ENCODE data around the gene CACNB4.

Gene CACNB4

DNA sequence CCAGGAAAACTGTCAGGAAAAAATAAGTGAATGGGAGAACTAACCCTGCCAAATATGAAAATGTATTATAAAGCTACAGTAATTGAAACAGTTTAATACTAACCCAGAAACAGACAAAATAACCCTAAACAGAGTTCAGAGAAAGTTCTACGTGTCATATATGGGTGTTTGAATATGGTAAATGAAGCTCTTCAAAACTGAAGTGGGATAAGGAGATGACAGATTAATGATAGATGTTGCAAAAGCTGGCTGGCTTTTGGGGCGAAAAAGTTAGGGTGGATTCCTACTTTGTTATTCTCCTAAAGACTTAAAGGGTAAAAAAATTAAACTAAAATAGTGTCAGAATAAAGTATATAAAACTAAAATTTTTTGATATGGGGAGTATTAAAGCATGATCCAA is 168.8 kb downstream of the CACNB4 start:
- Histone ChIP-seq H3K23ac (ENCODE audit: low read length) (no peak overlapping the region), H4K8ac (ENCODE audit: low read depth, low read length) (no peak overlapping the region)
- WGBS (ENCODE audit: extremely low coverage, insufficient coverage, insufficient read length), result no CpG with 5 or more reads among the region's 2 CpGs

DNA sequence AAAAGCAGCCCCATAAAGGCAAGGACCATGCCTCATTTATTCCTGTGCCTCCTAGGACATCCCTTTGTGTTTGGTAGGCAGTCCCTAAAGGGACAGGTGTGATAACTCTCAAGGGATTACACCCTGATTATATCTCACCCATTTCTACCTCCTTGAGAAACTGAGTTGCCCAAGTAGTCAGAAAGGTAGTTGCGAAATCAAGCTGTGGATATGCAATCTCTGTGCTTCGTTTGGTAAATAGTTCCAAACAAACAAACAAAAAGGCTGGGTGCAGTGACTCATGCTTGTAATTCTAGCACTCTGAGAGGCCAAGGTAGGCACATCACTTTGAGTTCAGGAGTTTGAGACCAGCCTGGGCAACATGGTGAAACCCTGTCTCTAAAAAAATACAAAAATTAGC is 170.5 kb downstream of the CACNB4 start:
- Histone ChIP-seq H4K91ac (ENCODE audit: low read depth, low read length) (no peak overlapping the region), H2BK120ac (ENCODE audit: insufficient read depth, low read length, poor library complexity) (peak overlapping the region; percentile 85), H3K23ac (ENCODE audit: low read length) (no peak overlapping the region), H3K9me3 (ENCODE audit: insufficient read depth, low read depth, low read length) (no peaks in the 10 kb centered on the region), H3K4ac (ENCODE audit: low read depth, low read length) (no peak overlapping the region), H3K27me3 (ENCODE audit: insufficient read depth, low read length) (no peaks in the 10 kb centered on the region), H2BK12ac (ENCODE audit: low read length) (no peak overlapping the region), H3K79me1 (ENCODE audit: low read length) (peaks cover 2% of the 10 kb centered on the region), H2BK5ac (ENCODE audit: low read depth, low read length, poor library complexity) (peak overlapping the region; percentile 76), H3K4me3 (ENCODE audit: low read depth, low read length) (no peak overlapping the region), H2AFZ (ENCODE audit: insufficient read depth, low read length, poor library complexity) (no peak overlapping the region), H3K27ac (ENCODE audit: low read depth, low read length) (peak overlapping the region; percentile 51), H4K12ac (ENCODE audit: low read depth, low read length) (no peak overlapping the region), H3K79me2 (ENCODE audit: control insufficient read depth, insufficient read depth, low read length, poor library complexity) (no peaks in the 10 kb centered on the region), H2AK5ac (ENCODE audit: low read length) (no peak overlapping the region), H3K4me1 (ENCODE audit: control insufficient read depth in 1 of 2, insufficient read depth in 2 of 2, low read length in 2 of 2) (peaks cover 0 to 5% of the 10 kb centered on the region in 2 experiments), H4K8ac (ENCODE audit: low read depth, low read length) (no peak overlapping the region), H3K9ac (ENCODE audit: low read length) (no peak overlapping the region), H3K4me2 (ENCODE audit: low read length) (no peak overlapping the region), H3K18ac (ENCODE audit: low read length) (no peak overlapping the region), H3K36me3 (ENCODE audit: control insufficient read depth in 1 of 2, insufficient read depth in 2 of 2, low read length in 2 of 2) (no peaks in the 10 kb centered on the region), H3K14ac (ENCODE audit: low read length) (no peak overlapping the region)
- no CpG with 5 or more reads among the region's 2 CpGs for WGBS (ENCODE audit: extremely low coverage, insufficient coverage, insufficient read length)
- DNase-seq, result peak; percentile 88 to 99

More for the DNA sequence above, 168.8 kb downstream of the CACNB4 start:
- no peak overlapping the region for H4K12ac ChIP-seq (ENCODE audit: low read depth, low read length)
- no peak overlapping the region for H3K27ac ChIP-seq (ENCODE audit: low read depth, low read length)
- H3K4me3 ChIP-seq (ENCODE audit: low read depth, low read length), result no peak overlapping the region
- no peak overlapping the region for H2BK120ac ChIP-seq (ENCODE audit: insufficient read depth, low read length, poor library complexity)
- H3K4ac ChIP-seq (ENCODE audit: low read depth, low read length), result no peak overlapping the region
- no peak overlapping the region for H3K4me2 ChIP-seq (ENCODE audit: low read length)
- H3K79me2 ChIP-seq (ENCODE audit: control insufficient read depth, insufficient read depth, low read length, poor library complexity), result no peaks in the 10 kb centered on the region
- DNase-seq, result no peak
- H3K27me3 ChIP-seq (ENCODE audit: insufficient read depth, low read length), result no peaks in the 10 kb centered on the region
- H3K36me3 ChIP-seq (ENCODE audit: control insufficient read depth in 1 of 2, insufficient read depth in 2 of 2, low read length in 2 of 2), result no peaks in the 10 kb centered on the region
- H3K18ac ChIP-seq (ENCODE audit: low read length), result no peak overlapping the region
- no peak overlapping the region for H4K91ac ChIP-seq (ENCODE audit: low read depth, low read length)
- H3K4me1 ChIP-seq (ENCODE audit: control insufficient read depth in 1 of 2, insufficient read depth in 2 of 2, low read length in 2 of 2), result peaks cover 0 to 5% of the 10 kb centered on the region in 2 experiments
- H2BK5ac ChIP-seq (ENCODE audit: low read depth, low read length, poor library complexity), result no peak overlapping the region
- no peaks in the 10 kb centered on the region for H3K9me3 ChIP-seq (ENCODE audit: insufficient read depth, low read depth, low read length)
- no peak overlapping the region for H2AFZ ChIP-seq (ENCODE audit: insufficient read depth, low read length, poor library complexity)
- no peak overlapping the region for H2AK5ac ChIP-seq (ENCODE audit: low read length)
- H2BK12ac ChIP-seq (ENCODE audit: low read length), result no peak overlapping the region
- H3K9ac ChIP-seq (ENCODE audit: low read length), result no peak overlapping the region
- no peak overlapping the region for H3K14ac ChIP-seq (ENCODE audit: low read length)
- peaks cover 2% of the 10 kb centered on the region for H3K79me1 ChIP-seq (ENCODE audit: low read length)

DNA sequence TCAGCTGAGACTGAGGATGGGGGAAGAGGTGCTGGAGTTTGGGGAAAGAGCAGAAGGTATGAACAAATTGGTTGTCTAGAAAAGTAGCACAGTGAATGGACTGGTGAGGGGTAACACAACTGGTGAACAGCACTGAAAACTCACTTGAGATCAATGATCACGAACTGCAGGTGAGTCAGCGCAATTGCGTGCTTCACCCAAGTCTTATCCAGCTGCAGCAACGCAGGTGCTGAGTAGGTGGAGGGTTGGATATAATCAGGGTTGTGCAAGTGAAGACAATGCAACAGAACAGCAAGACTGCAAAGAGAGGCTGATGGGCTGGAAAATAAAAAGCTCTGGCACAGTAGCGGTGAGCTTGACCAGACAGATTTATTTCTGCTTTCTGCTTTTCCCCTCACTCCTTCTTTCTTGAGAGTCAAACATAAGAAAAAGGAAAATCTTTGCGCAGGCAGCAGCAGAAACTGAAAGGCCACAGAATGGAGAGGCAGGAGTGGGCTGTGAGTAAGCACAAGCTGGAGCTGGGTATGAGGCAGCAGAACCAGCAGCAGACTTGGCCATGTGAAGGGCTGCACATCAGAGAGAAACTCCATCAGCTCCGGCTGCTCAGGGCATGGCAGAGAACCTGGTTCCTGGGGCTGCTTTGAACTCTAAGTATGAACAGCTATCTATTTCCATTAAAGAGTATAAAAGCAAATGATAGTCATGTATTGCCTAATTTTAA is 171.2 kb downstream of the CACNB4 start:
- H3K23ac ChIP-seq (ENCODE audit: low read length), result no peak overlapping the region
- H3K18ac ChIP-seq (ENCODE audit: low read length), result peak overlapping the region; percentile 79
- H2BK120ac ChIP-seq (ENCODE audit: insufficient read depth, low read length, poor library complexity), result peak overlapping the region; percentile 89
- peak overlapping the region; percentile 38 for H2AFZ ChIP-seq (ENCODE audit: insufficient read depth, low read length, poor library complexity)
- peak overlapping the region; percentile 92 for H4K91ac ChIP-seq (ENCODE audit: low read depth, low read length)
- no peaks in the 10 kb centered on the region for H3K27me3 ChIP-seq (ENCODE audit: insufficient read depth, low read length)
- peak overlapping the region; percentile 60 for H4K12ac ChIP-seq (ENCODE audit: low read depth, low read length)
- peak overlapping the region; percentile 87 for H4K8ac ChIP-seq (ENCODE audit: low read depth, low read length)
- peak overlapping the region; percentile 47 for H2BK5ac ChIP-seq (ENCODE audit: low read depth, low read length, poor library complexity)
- H3K4me2 ChIP-seq (ENCODE audit: low read length), result no peak overlapping the region
- peaks cover 0 to 5% of the 10 kb centered on the region in 2 experiments for H3K4me1 ChIP-seq (ENCODE audit: control insufficient read depth in 1 of 2, insufficient read depth in 2 of 2, low read length in 2 of 2)
- no peaks in the 10 kb centered on the region for H3K79me2 ChIP-seq (ENCODE audit: control insufficient read depth, insufficient read depth, low read length, poor library complexity)
- H2AK5ac ChIP-seq (ENCODE audit: low read length), result peak overlapping the region; percentile 87
- H3K36me3 ChIP-seq (ENCODE audit: control insufficient read depth in 1 of 2, insufficient read depth in 2 of 2, low read length in 2 of 2), result no peaks in the 10 kb centered on the region
- H2BK12ac ChIP-seq (ENCODE audit: low read length), result peak overlapping the region; percentile 59
- H3K9ac ChIP-seq (ENCODE audit: low read length), result no peak overlapping the region
- H3K4ac ChIP-seq (ENCODE audit: low read depth, low read length), result peak overlapping the region; percentile 44
- H3K27ac ChIP-seq (ENCODE audit: low read depth, low read length), result peak overlapping the region; percentile 66
- WGBS (ENCODE audit: extremely low coverage, insufficient coverage, insufficient read length), result no CpG with 5 or more reads among the region's 7 CpGs
- peak overlapping the region; percentile 15 for H3K4me3 ChIP-seq (ENCODE audit: low read depth, low read length)
- H3K79me1 ChIP-seq (ENCODE audit: low read length), result peaks cover 2% of the 10 kb centered on the region
- no peaks in the 10 kb centered on the region for H3K9me3 ChIP-seq (ENCODE audit: insufficient read depth, low read depth, low read length)
- peak; percentile 79 to 85 for DNase-seq
- H3K14ac ChIP-seq (ENCODE audit: low read length), result peak overlapping the region; percentile 75

DNA sequence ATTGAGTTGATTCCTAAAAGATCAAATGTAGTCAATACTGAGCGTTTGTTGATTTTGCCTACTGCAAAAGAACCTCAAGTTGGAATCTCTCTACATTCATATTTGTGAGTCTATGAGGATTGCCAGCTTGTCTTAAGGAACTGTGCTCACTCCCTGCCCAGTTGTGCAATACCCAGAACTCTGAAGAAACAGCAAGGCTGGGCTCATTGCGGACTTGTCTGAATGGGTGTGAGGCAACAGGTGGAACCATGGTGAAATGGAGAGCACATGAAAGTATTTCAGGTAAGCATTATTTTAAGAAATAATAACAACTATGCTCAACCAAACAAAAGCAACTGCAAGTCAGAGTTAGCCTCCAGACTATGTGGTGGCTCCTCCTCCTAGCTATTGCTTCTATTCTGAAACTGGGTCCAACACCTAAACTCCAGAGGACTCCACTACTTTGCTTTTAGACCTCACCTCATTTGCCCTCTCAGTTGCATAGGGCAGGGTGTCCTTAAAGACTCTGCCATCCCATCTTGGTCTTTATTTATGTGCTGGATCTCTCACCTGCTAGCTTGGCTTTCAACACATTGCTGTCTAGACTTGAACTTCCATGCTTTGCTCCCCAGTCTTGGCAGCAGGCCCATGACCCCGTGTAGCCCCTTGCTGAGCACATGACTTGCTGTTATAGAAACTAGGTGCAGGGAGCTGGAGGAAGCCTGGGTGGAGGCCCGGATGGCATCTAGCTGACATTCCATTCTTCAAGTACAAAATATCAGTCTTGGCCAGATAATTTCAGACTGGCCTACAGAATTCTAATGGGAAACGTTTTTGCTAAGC is 175.8 kb downstream of the CACNB4 start:
- Histone ChIP-seq H3K79me2 (ENCODE audit: control insufficient read depth, insufficient read depth, low read length, poor library complexity) (no peaks in the 10 kb centered on the region), H3K4ac (ENCODE audit: low read depth, low read length) (no peak overlapping the region), H3K4me3 (ENCODE audit: low read depth, low read length) (no peak overlapping the region), H2BK120ac (ENCODE audit: insufficient read depth, low read length, poor library complexity) (no peak overlapping the region), H3K18ac (ENCODE audit: low read length) (no peak overlapping the region), H2AK5ac (ENCODE audit: low read length) (no peak overlapping the region), H3K9ac (ENCODE audit: low read length) (no peak overlapping the region), H3K9me3 (ENCODE audit: insufficient read depth, low read depth, low read length) (no peaks in the 10 kb centered on the region), H3K36me3 (ENCODE audit: control insufficient read depth in 1 of 2, insufficient read depth in 2 of 2, low read length in 2 of 2) (no peaks in the 10 kb centered on the region), H3K23ac (ENCODE audit: low read length) (no peak overlapping the region), H3K14ac (ENCODE audit: low read length) (no peak overlapping the region), H3K4me2 (ENCODE audit: low read length) (no peak overlapping the region), H3K4me1 (ENCODE audit: control insufficient read depth in 1 of 2, insufficient read depth in 2 of 2, low read length in 2 of 2) (peaks cover 0 to 4% of the 10 kb centered on the region in 2 experiments), H3K79me1 (ENCODE audit: low read length) (no peaks in the 10 kb centered on the region), H3K27me3 (ENCODE audit: insufficient read depth, low read length) (no peaks in the 10 kb centered on the region), H4K8ac (ENCODE audit: low read depth, low read length) (no peak overlapping the region), H2BK12ac (ENCODE audit: low read length) (no peak overlapping the region), H3K27ac (ENCODE audit: low read depth, low read length) (no peak overlapping the region), H4K91ac (ENCODE audit: low read depth, low read length) (no peak overlapping the region), H2BK5ac (ENCODE audit: low read depth, low read length, poor library complexity) (no peak overlapping the region), H4K12ac (ENCODE audit: low read depth, low read length) (no peak overlapping the region), H2AFZ (ENCODE audit: insufficient read depth, low read length, poor library complexity) (no peak overlapping the region)
- WGBS (ENCODE audit: extremely low coverage, insufficient coverage, insufficient read length), result no CpG with 5 or more reads among the region's 5 CpGs
- DNase-seq, result peak; percentile 65 to 80
